Nucleus accumbens (tissue), 56 donors: ENCODE results near the gene P4HB.
"Not testable (repeated sequence)": the region's sequence is repeated elsewhere in the genome, so short reads cannot be mapped to it uniquely, and the experiment has no call there.

Experiments used
- DNase-seq, 56 donors: peaks; one replicate each; lab custom pipeline; 2025; lab: John Stamatoyannopoulos, UW

The P4HB gene

DNA sequence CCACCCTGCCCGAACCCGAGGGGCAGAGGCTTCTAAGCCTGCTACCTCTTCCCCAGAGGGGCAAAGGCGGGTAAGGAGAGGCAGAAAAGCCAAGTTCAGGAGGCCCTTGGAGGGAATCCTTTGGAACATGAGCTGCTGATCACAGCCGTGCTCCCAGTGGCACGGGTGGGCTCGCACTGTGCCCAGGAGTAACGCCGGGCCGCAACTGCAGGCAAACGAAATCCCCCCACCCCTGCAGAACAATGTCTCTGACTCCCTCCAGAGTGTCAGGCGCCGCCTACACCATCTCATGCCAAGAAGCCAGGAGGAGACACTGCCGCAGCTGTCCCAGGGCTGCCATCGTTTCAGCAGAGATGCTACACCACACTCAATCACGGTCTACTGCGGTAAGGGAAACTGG is 8.9 kb downstream of the P4HB start:
- DNase-seq, result no peak

DNA sequence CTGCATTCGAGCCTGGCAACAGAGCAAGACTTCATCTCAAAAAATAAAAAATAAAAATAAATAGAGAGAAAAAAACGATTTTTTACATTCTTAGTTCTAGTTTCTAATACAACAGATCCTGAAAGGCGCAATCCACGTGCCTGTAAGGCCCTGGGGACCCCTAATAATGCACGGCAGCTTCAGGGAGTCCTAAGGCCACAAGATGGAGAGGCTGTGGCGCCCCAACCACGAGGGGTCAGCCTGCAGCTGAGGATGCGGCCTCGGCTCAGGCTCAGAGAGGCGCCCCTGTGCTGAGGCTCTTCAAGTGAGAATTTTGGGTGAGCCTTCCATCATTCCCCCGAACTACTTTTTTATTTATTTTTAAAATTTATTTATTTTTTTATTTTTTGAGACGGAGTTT is 10.9 kb downstream of the P4HB start:
- DNase-seq, result no peak

DNA sequence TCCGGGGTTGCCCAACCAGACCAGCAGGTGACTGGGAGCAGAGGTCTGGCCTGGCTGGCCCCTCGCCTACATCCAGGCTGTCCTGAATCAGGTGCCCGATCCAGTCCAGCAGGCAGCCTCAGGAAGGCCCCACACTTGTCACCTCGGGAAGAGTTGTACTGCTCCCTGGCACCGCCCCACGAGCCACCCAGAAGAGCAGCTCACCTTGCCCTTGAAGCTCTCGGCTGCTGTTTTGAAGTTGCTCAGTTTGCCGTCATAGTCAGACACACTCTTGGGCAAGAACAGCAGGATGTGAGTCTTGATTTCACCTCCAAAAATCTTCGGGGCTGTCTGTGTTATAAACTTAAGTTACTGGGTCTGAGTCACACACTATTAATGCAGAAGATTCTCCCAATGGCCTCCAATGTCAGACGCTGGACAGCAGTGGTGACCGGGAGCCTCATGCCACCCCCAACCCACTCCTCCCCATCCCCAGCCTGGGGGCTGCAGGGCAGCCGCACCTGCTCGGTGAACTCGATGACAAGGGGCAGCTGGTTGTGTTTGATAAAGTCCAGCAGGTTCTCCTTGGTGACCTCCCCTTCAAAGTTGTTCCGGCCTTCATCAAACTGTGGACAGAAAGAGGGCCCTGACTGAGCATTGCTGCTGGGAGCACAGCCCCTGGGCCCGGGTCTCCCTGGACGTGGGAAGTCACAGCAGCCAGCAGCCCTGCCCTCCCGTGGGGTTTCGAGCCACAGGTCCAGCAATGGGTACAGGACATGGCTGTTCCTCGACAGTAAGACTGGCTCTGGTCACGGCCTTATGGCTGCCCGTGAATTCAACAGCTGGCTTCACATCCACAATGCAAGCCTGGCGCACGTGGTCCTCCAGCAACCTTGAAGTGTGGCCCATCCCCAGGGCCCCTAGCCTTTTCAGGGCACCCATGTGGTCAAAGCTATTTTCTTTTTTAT is 13.3 kb downstream of the P4HB start:
- DNase-seq, result no peak

DNA sequence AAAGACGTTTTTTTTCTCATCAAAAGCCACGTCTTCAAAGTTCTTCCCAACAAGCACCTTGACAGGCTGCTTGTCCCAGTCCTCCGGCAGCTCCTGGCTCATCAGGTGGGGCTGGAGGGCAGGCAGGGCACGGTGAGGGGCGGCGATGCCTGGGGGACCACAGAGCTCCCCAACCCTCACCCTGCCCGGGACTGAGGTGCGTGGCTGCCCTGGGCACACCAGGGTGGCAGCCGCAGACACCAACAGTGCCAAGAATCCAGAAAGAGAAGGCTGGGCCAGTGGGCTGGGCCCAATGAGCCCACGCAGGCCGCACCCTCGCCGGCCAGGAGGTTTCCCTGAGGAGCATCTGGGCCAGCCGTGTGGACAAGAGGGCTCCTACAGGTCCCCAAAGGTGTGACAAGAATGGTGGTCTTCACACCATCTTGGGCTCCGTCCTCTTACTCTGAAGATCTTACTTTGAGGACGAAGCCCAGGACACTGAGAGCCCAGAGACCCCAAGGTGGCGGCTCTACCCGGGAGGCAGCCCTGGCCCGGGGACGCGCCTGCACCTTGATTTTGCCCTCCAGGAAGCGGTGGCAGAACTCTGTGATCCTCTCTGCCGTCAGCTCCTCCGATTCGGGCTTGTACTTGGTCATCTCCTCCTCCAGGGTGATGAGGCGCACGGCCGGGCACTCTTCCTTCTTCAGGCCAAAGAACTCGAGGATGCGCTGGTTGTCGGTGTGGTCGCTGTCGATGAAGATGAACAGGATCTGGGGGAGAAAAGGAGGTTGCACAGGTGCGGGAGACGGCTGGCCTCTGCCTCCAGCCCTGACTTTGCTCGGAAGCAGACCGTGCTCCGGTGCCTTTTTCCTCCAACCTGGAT is 14.2 kb downstream of the P4HB start:
- DNase-seq, result no peak

DNA sequence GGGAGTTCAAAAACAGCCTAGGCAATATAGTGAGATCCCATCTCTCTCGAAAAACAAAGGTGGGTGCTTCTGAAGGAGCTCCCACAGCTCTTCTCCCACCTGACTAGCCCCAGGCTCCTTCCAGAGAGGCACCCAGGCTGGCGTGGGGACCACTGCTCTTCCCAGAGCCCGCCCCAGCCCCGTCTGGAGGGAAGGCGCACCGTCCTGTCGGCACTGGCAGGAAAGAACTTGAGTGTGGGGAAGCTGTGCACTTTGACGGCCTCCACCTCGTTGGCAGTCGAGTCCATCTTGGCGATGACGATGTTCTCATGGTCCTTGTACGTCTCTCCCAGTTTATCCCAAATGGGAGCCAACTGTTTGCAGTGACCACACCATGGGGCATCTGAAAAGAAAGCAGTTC is 15.0 kb downstream of the P4HB start:
- DNase-seq, result no peak

DNA sequence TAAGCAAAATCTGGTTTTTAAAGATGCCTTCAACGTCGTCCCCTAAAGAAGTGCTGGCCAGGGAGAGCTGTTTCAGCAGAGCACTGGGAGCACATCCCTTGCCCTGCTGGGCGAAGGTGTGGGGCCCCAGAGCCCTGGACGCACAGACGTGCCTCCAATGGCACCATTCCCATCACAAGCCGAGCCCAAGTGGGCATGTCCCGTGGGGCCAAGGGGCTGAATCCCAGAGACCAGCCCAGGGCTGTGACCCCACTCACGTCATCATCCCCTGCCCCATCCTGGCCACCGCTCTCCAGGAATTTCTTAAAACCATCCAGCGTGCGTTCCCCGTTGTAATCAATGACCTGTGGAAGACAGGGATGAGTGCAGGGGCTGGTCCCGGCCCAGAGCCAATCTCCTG is 15.4 kb downstream of the P4HB start:
- DNase-seq, result no peak

DNA sequence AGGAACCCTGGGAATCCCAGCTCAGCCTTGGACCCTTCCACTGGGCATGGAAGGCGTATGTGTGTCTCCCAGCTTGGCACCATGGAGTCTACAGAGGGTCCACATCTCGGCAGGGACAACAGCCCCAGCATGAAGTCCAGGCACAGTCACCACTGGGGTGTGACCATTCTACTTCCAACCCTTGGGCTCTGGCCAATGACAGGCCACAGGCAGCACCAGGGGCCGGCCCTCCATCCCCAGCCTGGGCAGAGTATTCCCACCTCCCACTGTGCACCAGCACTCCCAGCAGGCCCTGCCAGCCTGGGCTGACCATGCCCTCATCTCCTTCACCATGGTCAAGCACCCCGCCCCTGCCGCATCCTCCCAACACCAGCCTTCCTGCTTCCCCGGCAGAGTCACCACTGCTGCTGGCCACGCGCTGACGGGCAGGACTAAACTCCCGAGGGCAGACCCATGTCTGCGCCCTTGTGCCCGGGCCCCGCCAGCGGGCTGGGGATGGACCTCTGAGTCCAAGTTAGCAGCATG is 15.9 kb downstream of the P4HB start:
- no peak for DNase-seq

DNA sequence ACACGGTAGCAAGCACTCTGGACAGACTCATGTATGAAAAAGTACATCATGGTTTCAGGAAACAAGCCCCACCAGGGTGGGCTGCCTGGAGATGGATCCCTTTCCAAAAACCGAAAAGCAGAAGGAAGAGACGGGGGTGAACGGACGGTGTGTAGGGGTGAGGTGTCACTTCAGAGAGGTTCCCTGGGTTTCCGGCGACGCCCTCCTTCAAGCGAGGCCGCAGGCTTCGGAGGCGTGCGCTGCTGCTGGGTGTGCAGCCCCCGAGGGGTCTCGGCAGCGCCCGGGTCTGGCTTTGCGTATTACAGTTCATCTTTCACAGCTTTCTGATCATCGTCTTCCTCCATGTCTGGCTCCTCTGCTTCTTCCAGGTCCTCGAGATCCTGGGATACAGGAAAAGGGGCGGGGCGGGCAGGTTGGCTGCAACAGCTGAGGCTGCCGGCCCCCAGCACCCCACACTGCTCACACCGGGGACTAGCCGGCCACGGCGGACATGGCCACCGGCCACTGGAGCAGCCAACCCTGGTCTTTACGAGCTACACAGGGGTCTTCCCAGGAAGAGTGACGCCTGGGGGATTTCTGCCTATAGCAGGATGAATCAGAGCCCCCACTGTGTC is 16.5 kb downstream of the P4HB start:
- no peak for DNase-seq

DNA sequence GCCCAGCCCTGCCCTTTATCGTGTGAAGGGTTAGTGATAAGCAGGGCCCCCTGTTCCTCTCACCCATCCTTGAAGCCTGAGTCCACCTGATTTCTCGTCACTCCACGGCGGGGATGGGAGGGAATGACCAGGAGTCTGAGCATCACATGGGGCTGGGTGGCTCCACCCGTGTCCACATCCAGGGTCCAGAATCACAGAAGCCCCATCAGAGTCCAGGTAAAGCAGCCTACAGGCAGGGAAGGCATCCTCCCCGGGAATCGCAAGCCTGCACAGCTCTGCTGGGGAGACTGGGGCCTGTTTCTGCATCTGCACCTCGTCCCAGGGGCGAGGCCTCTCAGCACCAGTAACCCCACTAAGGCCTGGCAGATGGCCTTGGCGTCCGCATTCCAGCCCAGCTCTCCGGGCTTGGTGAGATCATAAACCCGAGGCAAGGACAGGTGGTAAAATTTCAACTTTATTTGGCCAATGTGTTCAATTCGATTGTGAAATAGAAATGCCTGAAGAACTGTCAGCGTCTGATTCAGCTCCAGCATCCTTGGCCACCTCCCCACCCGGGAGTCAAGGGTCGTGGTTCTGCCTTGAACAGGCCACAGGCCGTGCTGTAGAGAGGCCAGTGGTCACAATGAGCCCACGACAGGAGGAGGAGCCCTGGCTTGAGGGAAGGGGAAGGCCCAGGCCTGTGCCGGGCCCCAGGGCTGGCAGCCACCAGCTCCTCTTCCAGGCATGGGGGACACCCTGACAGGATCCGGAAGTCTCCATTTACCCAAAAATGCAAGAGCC is 17.4 kb downstream of the P4HB start:
- DNase-seq, result no peak

DNA sequence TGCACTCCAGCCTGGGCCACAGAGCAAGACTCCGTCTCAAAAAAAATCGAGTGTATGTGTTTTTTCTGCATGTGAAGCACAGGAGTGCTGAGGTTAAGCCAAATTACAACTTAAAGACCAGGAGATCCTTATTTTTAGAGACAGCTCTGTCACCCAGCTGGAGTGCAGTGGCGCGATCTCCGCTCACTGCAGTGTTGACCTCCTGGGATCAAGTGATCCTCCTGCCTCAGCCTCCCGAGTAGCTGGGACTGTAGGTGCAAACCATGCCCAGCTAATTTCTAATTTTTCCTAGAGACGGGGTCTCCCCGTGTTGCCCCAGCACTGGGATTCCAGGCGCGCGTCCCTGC is 18.0 kb downstream of the P4HB start:
- DNase-seq, result no peak

DNA sequence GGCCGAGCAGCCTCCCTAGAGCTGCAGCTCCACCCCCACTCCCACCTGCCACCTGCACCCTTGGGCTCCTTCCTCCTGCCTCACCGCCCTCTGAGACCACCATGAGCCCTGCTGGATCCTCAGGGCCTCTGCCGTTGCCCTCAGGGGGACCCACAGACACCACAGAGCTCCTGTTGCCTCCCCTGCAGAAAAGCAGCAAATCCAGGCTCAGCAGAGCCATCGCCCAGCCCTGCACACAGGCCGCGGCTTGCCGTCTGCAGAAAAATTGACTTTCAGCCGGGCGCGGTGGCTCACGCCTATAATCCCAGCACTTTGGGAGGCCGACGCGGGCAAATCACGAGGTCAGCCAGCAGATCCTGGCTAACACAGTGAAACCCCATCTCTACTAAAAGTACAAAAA is 18.5 kb downstream of the P4HB start:
- no peak for DNase-seq

DNA sequence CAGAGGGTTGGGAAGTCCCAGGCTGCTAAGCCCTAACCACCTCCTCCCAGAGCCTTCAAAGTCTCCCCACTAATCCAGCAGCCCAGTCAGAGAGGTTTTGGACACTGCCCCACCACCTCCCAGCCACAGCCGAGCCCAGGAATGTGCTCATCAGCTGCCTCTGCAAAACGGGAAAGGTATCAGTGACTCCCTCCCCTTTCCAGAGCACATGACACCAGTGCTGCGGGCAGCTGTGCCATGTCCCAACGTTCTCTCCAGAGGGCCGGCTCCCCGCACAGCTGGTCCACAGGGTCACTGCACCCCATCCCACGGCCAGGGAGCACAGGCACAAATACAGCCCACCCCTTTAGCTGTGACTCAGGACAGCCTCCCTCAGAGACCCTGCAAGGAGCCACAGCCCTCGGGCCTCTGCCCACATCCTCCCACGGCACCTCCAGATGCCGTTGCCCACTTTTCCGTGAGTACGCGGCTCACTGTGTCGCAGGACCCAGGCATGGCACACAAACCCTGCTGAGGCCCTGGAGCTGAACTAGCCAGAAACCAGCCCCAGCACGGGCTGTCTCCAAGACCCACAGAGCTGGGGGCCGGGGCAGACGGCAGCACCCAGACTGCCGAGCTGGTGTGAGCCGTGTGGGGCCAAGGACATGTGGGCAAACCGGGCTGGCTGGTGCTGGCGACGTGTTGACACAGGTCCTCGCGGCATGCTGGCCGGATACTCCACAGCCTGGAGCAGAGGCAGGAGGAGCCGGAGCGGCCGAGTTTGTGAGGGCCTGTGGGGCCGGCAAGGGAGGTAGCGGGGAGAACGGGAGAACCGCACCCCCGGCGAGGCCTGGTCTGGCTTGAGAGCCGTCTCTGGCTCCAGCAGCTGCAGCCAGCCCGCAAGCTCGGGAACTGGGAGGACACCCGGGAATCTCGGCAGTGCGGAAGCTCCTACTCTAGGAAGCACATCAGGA is 19.2 kb downstream of the P4HB start:
- no peak for DNase-seq

DNA sequence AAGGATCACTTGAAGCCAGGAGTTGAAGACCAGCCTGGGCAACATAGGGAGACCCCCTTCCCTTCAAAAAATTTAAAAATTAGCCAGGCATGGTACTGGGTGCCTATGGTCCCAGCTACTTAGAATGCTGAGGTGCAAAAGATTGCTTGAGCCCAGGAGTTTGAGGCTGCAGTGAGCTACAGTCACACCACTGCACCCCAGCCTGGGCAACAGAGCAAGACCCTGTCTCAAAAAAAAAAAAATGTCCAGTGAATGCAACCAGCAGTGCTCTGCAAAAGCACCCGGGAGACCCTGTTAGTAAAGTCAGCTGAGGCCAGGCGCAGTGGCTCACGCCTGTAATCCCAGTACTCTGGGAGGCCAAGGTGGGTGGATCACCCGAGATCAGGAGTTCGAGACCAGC is 20.3 kb downstream of the P4HB start:
- DNase-seq, result not testable (repeated sequence)

DNA sequence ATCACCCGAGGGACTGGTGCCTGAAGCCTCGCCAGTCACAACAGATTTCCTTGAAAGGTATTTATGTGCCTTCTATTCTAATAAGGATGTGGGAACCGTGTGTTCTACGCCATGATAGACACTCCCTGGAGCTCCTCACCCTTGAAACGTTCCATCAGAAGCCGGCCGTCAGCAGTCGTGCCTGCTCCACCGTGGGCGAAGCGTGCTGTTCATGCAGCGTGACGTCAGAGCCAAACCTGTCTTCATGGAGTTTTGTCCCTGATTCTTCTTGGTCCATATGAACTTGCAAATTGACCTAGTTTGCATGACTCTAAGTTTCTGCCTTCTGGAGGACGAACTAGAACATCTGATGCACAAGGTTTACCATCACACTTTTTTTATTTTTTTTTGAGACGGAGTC is 21.0 kb downstream of the P4HB start:
- DNase-seq, result no peak

DNA sequence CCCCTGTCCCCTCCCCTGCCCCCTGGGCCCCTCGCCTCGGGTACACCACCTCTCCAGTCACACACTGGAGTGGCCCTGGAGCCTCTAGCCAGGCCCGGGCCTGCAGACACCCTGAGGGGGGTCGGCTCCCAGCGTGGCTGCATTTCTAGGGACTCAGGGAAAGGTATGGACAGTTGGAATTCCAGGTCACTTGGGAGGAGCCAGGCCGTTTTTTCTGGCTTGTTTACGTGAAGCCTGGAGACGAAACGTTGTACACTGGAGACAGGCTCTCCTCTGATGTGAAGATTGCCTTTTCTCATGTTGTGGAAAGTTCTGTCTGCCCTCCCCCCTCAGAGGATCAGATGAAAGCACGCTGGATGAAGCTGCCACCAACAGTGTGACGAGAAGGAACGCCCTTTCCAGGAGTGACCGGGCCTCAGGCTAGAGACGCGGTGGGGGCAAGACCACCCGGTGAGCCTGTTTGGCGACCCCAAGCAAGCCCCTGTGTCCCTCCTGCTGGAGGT is 21.5 kb downstream of the P4HB start:
- DNase-seq, result no peak

DNA sequence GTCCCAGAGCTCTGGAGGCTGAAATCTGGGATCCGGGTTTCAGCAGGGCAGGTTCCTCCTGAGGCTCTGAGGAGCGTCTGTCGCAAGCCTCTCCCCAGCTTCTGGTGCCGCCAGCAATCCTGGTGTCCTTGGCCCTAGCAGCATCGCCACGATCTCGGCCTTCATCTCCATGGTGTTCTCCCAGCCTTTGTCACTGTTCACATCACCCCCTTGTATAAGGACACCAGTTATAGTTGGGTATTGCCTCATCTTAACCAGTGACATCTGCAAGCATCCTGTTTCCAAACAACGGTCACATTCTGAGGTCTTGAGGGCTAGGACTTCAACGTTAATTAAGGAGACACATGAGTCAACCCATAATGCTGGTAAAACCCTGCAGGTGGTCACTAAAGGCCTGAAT is 22.7 kb downstream of the P4HB start:
- no peak for DNase-seq

DNA sequence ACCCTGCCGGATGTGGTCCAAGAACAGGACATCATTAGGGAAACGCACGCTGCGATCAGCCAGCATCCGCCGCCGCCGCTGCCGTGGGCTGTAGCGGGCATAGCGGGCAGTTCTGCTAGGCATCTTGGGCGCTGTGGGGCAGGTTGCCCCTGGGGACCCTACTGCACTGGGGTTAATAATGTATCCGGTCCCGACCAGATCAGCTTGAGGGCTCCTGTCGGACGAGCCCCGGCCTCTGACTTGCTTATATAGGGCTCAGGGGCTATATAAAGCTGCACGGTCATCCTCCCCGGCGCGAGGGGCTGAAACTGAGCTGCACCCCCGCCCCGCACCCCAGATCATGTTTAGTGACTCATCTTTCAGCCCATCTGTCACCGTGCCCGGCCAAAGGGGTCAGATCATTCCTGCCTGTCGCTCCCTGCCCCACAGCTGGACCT is 25.5 kb downstream of the P4HB start, which contains the start of gene PPP1R27:
PPP1R27 (minus strand) TSS at position 220 of the 437 bp plus-strand sequence; CDS start at position 123, 97 bp downstream.
- no peak for DNase-seq
